ENCODE measurements around the gene RPS26.

The RPS26 gene

GRCh38 chr12:56078931-56079722 lies 37.4 kb downstream of the RPS26 start:
- DNase-seq (ENCODE audit: low read depth, low spot score): no peak

GRCh38 chr12:56079723-56080555 lies 38.2 kb downstream of the RPS26 start, which contains the start of gene ERBB3:
Gene ERBB3 (plus strand): TSS chr12:56080165. CDS start chr12:56080301, 136 bp downstream.
- no peak for DNase-seq (ENCODE audit: low read depth, low spot score)

GRCh38 chr12:56080556-56081138 lies 38.9 kb downstream of the RPS26 start:
- no peak for DNase-seq (ENCODE audit: low read depth, low spot score)

GRCh38 chr12:56081393-56082347 lies 40.0 kb downstream of the RPS26 start:
- no peak for DNase-seq (ENCODE audit: low read depth, low spot score)

GRCh38 chr12:56082382-56082781 lies 40.7 kb downstream of the RPS26 start:
- DNase-seq (ENCODE audit: low read depth, low spot score): no peak

GRCh38 chr12:56082967-56083366 lies 41.2 kb downstream of the RPS26 start:
- DNase-seq (ENCODE audit: low read depth, low spot score): no peak

GRCh38 chr12:56084958-56085543 lies 43.3 kb downstream of the RPS26 start:
- no peak for DNase-seq (ENCODE audit: low read depth, low spot score)

- no peak for DNase-seq (ENCODE audit: low read depth, low spot score)
These were observed 44.4 kb downstream of the RPS26 start for GRCh38 chr12:56086096-56086495.

DNA sequence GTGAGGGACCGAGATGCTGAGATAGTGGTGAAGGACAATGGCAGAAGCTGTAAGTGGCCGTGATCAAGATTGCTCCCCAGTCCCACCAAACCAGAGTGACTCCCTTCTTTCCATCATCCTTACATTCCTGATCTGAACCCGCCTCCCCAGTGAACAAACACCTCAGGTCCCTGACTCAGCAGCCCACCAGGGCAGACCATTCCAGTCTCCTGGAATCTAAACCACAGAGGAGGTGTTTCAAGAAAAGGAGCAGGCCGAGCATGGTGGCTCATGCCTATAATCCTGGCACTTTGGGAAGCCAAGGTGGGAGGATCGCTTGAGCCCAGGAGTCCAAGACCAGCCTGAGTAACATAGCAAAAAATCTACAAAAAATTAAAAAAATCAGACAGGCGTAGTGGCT lies 44.9 kb downstream of the RPS26 start:
- DNase-seq (ENCODE audit: low read depth, low spot score): no peak

GRCh38 chr12:56087220-56087619 lies 45.5 kb downstream of the RPS26 start:
- no peak for DNase-seq (ENCODE audit: low read depth, low spot score)

Measured in smooth muscle cell of the brain vasculature (primary cell).